Keratinocyte (primary cell): ENCODE data around the gene INPP5B. TPM values are rescaled to one million over a fixed set of nuclear protein-coding genes. Genes with fewer than 3 reads are reported as not detected.

Experiments
- DNase-seq: peaks from one replicate; pipeline ENCODE4 v3.0.0-alpha.2; 2011; ENCODE audit warnings: low read depth, missing footprints, low spot score
- FAIRE-seq: peaks from 2 replicates; lab custom pipeline; 2011; peaks lifted over from hg19 to GRCh38; lab: Jason Lieb, UNC
- H2AFZ ChIP-seq: 2 replicates; pipeline ENCODE4 v1.6.0; 2012; ENCODE audit warnings: low read length, control low read depth, inconsistent platforms; ENCODE audit not compliant: control insufficient read depth
- H3K27ac ChIP-seq: 2 replicates; pipeline ENCODE4 v1.5.1; 2011; ENCODE audit warnings: low read length; ENCODE audit not compliant: control insufficient read depth, insufficient read depth
- H3K27me3 ChIP-seq: 3 replicates; pipeline ENCODE4 v1.6.0; 2011; ENCODE audit warnings: low read length; ENCODE audit not compliant: control insufficient read depth, insufficient read depth; ENCODE audit errors: extremely low read depth
- H3K36me3 ChIP-seq, 2 experiments: 2 replicates in 1 of 2; 3 replicates in 1 of 2; pipeline ENCODE4 v1.5.1; 2011; ENCODE audit warnings: low read length in 2 of 2, mild to moderate bottlenecking in 1 of 2; ENCODE audit not compliant: control insufficient read depth in 2 of 2, insufficient read depth in 2 of 2; ENCODE audit errors: extremely low read depth in 1 of 2
- H3K4me1 ChIP-seq: 3 replicates; pipeline ENCODE4 v1.5.1; 2011; ENCODE audit warnings: low read length; ENCODE audit not compliant: control insufficient read depth, insufficient read depth; ENCODE audit errors: extremely low read depth
- H3K4me2 ChIP-seq: 3 replicates; pipeline ENCODE4 v1.6.0; 2011; ENCODE audit warnings: low read depth, low read length; ENCODE audit not compliant: control insufficient read depth, insufficient read depth; ENCODE audit errors: extremely low read depth
- H3K4me3 ChIP-seq, 3 experiments: fragments of 200-600 bp in 1 of 3; sonication (generic) in 1 of 3; 2 replicates in 2 of 3; 3 replicates in 1 of 3; pipeline ENCODE4 v1.5.1; 2011 to 2016; ENCODE audit warnings: low read length in 3 of 3, mild to moderate bottlenecking in 3 of 3, control low read depth in 2 of 3, inconsistent platforms in 1 of 3, low read depth in 1 of 3, mixed read lengths in 1 of 3, mixed run types in 1 of 3, moderate library complexity in 1 of 3; ENCODE audit not compliant: control insufficient read depth in 2 of 3, insufficient read depth in 2 of 3; ENCODE audit errors: extremely low read depth in 1 of 3
- H3K79me2 ChIP-seq: 2 replicates; pipeline ENCODE4 v1.6.0; 2012; ENCODE audit warnings: low read length; ENCODE audit not compliant: control insufficient read depth, insufficient read depth
- H3K9ac ChIP-seq: 3 replicates; pipeline ENCODE4 v1.6.0; 2011; ENCODE audit warnings: low read length; ENCODE audit not compliant: control insufficient read depth, insufficient read depth; ENCODE audit errors: extremely low read depth
- H3K9me1 ChIP-seq: 3 replicates; pipeline ENCODE4 v1.6.0; 2011; ENCODE audit warnings: low read length; ENCODE audit not compliant: control insufficient read depth, insufficient read depth; ENCODE audit errors: extremely low read depth
- H3K9me3 ChIP-seq: 2 replicates; pipeline ENCODE4 v1.5.1; 2012; ENCODE audit warnings: low read depth, low read length; ENCODE audit not compliant: control insufficient read depth
- H4K20me1 ChIP-seq: 3 replicates; pipeline ENCODE4 v1.6.0; 2011; ENCODE audit warnings: low read length; ENCODE audit not compliant: control insufficient read depth, insufficient read depth; ENCODE audit errors: extremely low read depth
- CTCF ChIP-seq, 3 experiments: IDR thresholded peaks in 1 of 3; conservative IDR thresholded peaks in 1 of 3; optimal IDR thresholded peaks in 1 of 3; 2 replicates in 2 of 3; 3 replicates in 1 of 3; pipeline versions ENCODE3 to v1.5.1; 2011; ENCODE audit warnings: low read length in 3 of 3, mild to moderate bottlenecking in 3 of 3, moderate library complexity in 2 of 3, control low read depth in 1 of 3, inconsistent platforms in 1 of 3; ENCODE audit not compliant: insufficient read depth in 2 of 3; ENCODE audit errors: extremely low read depth in 1 of 3
- EZH2 ChIP-seq: IDR thresholded peaks from one replicate; pipeline ENCODE4 v1.6.1; 2012; ENCODE audit warnings: inconsistent platforms, mild to moderate bottlenecking, low read length, moderate library complexity
- dilution Hi-C: fragments of 300-500 bp; cut with MboI; formaldehyde crosslinking; loops from one replicate; pipeline ENCODE4 v1.7.0; 2020; ENCODE audit warnings: low sequenced_read_pairs; ENCODE audit not compliant: extremely low pct_ligation_motif_present
- polyA plus RNA-seq, 5 experiments: library from polyadenylated mRNA; depleted of rRNA in 3 of 5; stranded (reverse) in 3 of 5; stranded (forward) in 1 of 5; unstranded in 1 of 5; fragments of >200 nt; gene quantifications; 1 replicate in 1 of 5; 2 replicates in 3 of 5; 3 replicates in 1 of 5; pipeline versions ENCODE4 v1.2.1 to v1.2.3, GENCODE V29; 2011 to 2012; ENCODE audit warnings: missing spikeins in 2 of 5, low read depth in 1 of 5, low replicate concordance in 1 of 5

INPP5B gene
- polyA plus RNA-seq, 1 donor (not counting 4 experiments of a cell fraction or from before 2014, with no cell fraction given): 6.4 TPM

GRCh38 chr1:37925316-37925715 lies 21.5 kb downstream of the INPP5B start:
- no peak overlapping the region for H2AFZ ChIP-seq
- H3K9ac ChIP-seq: no peak overlapping the region
- FAIRE-seq: no peak
- H3K9me1 ChIP-seq: no peaks in the 10 kb centered on the region
- no peak overlapping the region for H3K4me3 ChIP-seq
- no peaks in the 10 kb centered on the region for H3K9me3 ChIP-seq
- DNase-seq: no peak
- peaks cover under 1% of the 10 kb centered on the region for H3K4me1 ChIP-seq
- no peaks in the 10 kb centered on the region for H3K27me3 ChIP-seq
- H3K4me2 ChIP-seq: no peak overlapping the region
- no peaks in the 10 kb centered on the region for H3K36me3 ChIP-seq
- TF ChIP-seq CTCF (optimal IDR thresholded peaks at IDR 0.05 in 1 of 3, IDR thresholded peaks at IDR 0.05 in 1 of 3, conservative IDR thresholded peaks at IDR 0.05 in 1 of 3; ENCODE audit: extremely low read depth in 1 of 3, insufficient read depth in 2 of 3, low read length in 3 of 3) (no peak), EZH2 (no peak)
- H4K20me1 ChIP-seq: no peaks in the 10 kb centered on the region
- dilution Hi-C loops: no loop called here
- peaks cover 4% of the 10 kb centered on the region for H3K79me2 ChIP-seq
- no peak overlapping the region for H3K27ac ChIP-seq

GRCh38 chr1:37923551-37923889 lies 23.3 kb downstream of the INPP5B start:
- Histone ChIP-seq H3K4me3 (no peak overlapping the region), H3K79me2 (peaks cover 4% of the 10 kb centered on the region), H3K27ac (no peak overlapping the region), H3K4me2 (no peak overlapping the region), H3K9ac (no peak overlapping the region), H2AFZ (no peak overlapping the region), H3K4me1 (no peaks in the 10 kb centered on the region), H3K36me3 (no peaks in the 10 kb centered on the region), H3K9me1 (no peaks in the 10 kb centered on the region), H4K20me1 (no peaks in the 10 kb centered on the region), H3K9me3 (no peaks in the 10 kb centered on the region), H3K27me3 (no peaks in the 10 kb centered on the region)
- DNase-seq: no peak
- no peak for TF ChIP-seq CTCF (optimal IDR thresholded peaks at IDR 0.05 in 1 of 3, IDR thresholded peaks at IDR 0.05 in 1 of 3, conservative IDR thresholded peaks at IDR 0.05 in 1 of 3; ENCODE audit: extremely low read depth in 1 of 3, insufficient read depth in 2 of 3, low read length in 3 of 3)
- dilution Hi-C loops: no loop called here
- FAIRE-seq: no peak
